K562 (cell line): ENCODE measurements around the gene SUPT7L. TPM values are rescaled to one million over a fixed set of nuclear protein-coding genes. Genes with fewer than 3 reads are reported as not detected.
A peak's percentile ranks its signal among the peaks of the same experiment; 100 is the strongest.
"Not testable (repeated sequence)": the region's sequence is repeated elsewhere in the genome, so short reads cannot be mapped to it uniquely, and the experiment has no call there.

Source experiments
- ATAC-seq: fragments of 200-7000 bp; cut with Tn5 transposase; 3 replicates; pipeline ENCODE4 v1.9.1; 2020; ENCODE audit warnings: moderate library complexity
- BruUV-seq: library from RNA; stranded (reverse); fragments of 400-500 nt; replicated peaks from 2 replicates; lab custom pipeline; 2021; lab: Mats Ljungman, UMichigan
- CTCF ChIA-PET: fragments of 300-600 bp; formaldehyde crosslinking; extraction: SDS; loops from one replicate; lab custom pipeline; 2021; ENCODE audit warnings: low intra/inter-chr PET ratio; lab: Yijun Ruan, JAX
- POLR2A ChIA-PET: fragments of 300-600, 350-650 bp; sonication (Branson Sonifier 250); formaldehyde crosslinking; extraction: SDS; loops from one replicate; lab custom pipeline; 2021; ENCODE audit warnings: antibody characterized with exemption, inconsistent platforms; lab: Yijun Ruan, JAX
- DNase-seq, 4 experiments: peaks; one replicate each; pipeline versions ENCODE4 v3.0.0 to v3.0.0-alpha.2; 2011 to 2018; ENCODE audit warnings: low spot score in 3 of 4, mixed read lengths in 3 of 4; ENCODE audit errors: extremely low read depth in 1 of 4
- FAIRE-seq: peaks from 2 replicates; lab custom pipeline; 2011; peaks lifted over from hg19 to GRCh38; lab: Jason Lieb, UNC
- H2AFZ ChIP-seq: 2 replicates; pipeline ENCODE4 v1.6.0; 2011; ENCODE audit warnings: low read depth, low read length, control low read depth, inconsistent platforms
- H3K27ac ChIP-seq: fragments of 200-600 bp; 3 replicates; pipeline ENCODE4 v1.8.0; 2011; ENCODE audit warnings: low read depth, mild to moderate bottlenecking, control low read depth, inconsistent platforms, low read length, moderate library complexity, mixed read lengths; ENCODE audit errors: extremely low read depth
- H3K27me3 ChIP-seq, 2 experiments: fragments of 300-600 bp in 1 of 2; 2 replicates in 1 of 2; 3 replicates in 1 of 2; pipeline versions ENCODE4 v1.6.0 to v1.8.0; 2011; ENCODE audit warnings: inconsistent platforms in 2 of 2, low read length in 2 of 2, mild to moderate bottlenecking in 1 of 2, mixed read lengths in 1 of 2, moderate library complexity in 1 of 2; ENCODE audit not compliant: control insufficient read depth in 2 of 2, insufficient read depth in 2 of 2
- H3K36me3 ChIP-seq: fragments of 300-600 bp; 3 replicates; pipeline ENCODE4 v1.8.0; 2011; ENCODE audit warnings: mild to moderate bottlenecking, low read length, inconsistent platforms; ENCODE audit not compliant: control insufficient read depth, insufficient read depth
- H3K4me1 ChIP-seq, 2 experiments: fragments of 200-600 bp in 1 of 2; replicated peaks in 1 of 2; 2 replicates in 1 of 2; 3 replicates in 1 of 2; pipeline versions ENCODE4 v1.5.1 to v1.8.0; 2011; ENCODE audit warnings: inconsistent platforms in 2 of 2, low read length in 2 of 2, mild to moderate bottlenecking in 1 of 2, mixed read lengths in 1 of 2, moderate library complexity in 1 of 2; ENCODE audit not compliant: control insufficient read depth in 2 of 2, insufficient read depth in 2 of 2
- H3K4me2 ChIP-seq: 2 replicates; pipeline ENCODE4 v1.6.1; 2011; ENCODE audit warnings: low read length, control low read depth, inconsistent platforms, mixed read lengths; ENCODE audit not compliant: insufficient read depth
- H3K4me3 ChIP-seq: fragments of 200-600 bp; sonication (generic), shearing (Covaris generic); 2 replicates; pipeline ENCODE4 v1.5.1; 2016; ENCODE audit warnings: control low read depth, inconsistent platforms
- H3K79me2 ChIP-seq: fragments of 200-600 bp; 3 replicates; pipeline ENCODE4 v1.8.0; 2011; ENCODE audit warnings: low read length, inconsistent platforms; ENCODE audit not compliant: control insufficient read depth, insufficient read depth
- H3K9ac ChIP-seq, 2 experiments: 2 replicates each; pipeline versions ENCODE4 v1.6.0 to v1.6.1; 2011; ENCODE audit warnings: low read depth in 2 of 2, low read length in 2 of 2, control low read depth in 1 of 2, inconsistent platforms in 1 of 2, mild to moderate bottlenecking in 1 of 2, mixed read lengths in 1 of 2; ENCODE audit not compliant: insufficient read depth in 1 of 2
- H3K9me1 ChIP-seq: one replicate; pipeline ENCODE4 v1.6.0; 2011; ENCODE audit warnings: inconsistent platforms, mild to moderate bottlenecking, low read length, moderate library complexity; ENCODE audit not compliant: control insufficient read depth, insufficient read depth
- H3K9me3 ChIP-seq: replicated peaks from 2 replicates; pipeline ENCODE4 v1.5.1; 2011; ENCODE audit warnings: low read depth, low read length, inconsistent platforms; ENCODE audit not compliant: control insufficient read depth, insufficient read depth
- H4K20me1 ChIP-seq: replicated peaks from 2 replicates; pipeline ENCODE4 v1.6.1; 2011; ENCODE audit warnings: low read length, inconsistent platforms, mixed read lengths; ENCODE audit not compliant: control insufficient read depth, insufficient read depth
- C11orf30 ChIP-seq: fragments of 450-650 bp; IDR thresholded peaks from 2 replicates; pipeline ENCODE4 v1.6.1; 2016; ENCODE audit warnings: low read depth, mild to moderate bottlenecking
- MYC ChIP-seq, 2 experiments: fragments of 250-450 bp in 1 of 2; sonication (Bioruptor Pico) in 1 of 2; IDR thresholded peaks; 2 replicates each; pipeline versions ENCODE4 v1.5.1 to v1.6.1; 2012 to 2021; ENCODE audit warnings: low read depth in 2 of 2, borderline replicate concordance in 1 of 2, improper control_type of control experiment in 1 of 2, low read length in 1 of 2, mild to moderate bottlenecking in 1 of 2, moderate library complexity in 1 of 2
- NFATC3 ChIP-seq: fragments of 450-650 bp; IDR thresholded peaks from 2 replicates; pipeline ENCODE4 v1.6.1; 2017; ENCODE audit warnings: mild to moderate bottlenecking
- ZNF316 ChIP-seq: fragments of 450-650 bp; IDR thresholded peaks from 2 replicates; pipeline ENCODE4 v1.6.1; 2016
- WGBS: fragments of 100-300 bp; shearing (Covaris generic); methylation state at CpG from one replicate; pipeline ENCODE4 v1.1.6; 2016; ENCODE audit warnings: low coverage, mixed read lengths; ENCODE audit not compliant: insufficient coverage; ENCODE audit errors: missing lambda C conversion rate; 5-methylcytosine and 5-hydroxymethylcytosine counted together
- in situ Hi-C: fragments of 300-500 bp; cut with MboI; formaldehyde crosslinking; loops from 4 replicates; pipeline ENCODE4 v1.15.0; 2018; ENCODE audit warnings: inconsistent platforms, mixed read lengths
- intact Hi-C: fragments of 100-400 bp; cut with micrococcal nuclease; formaldehyde crosslinking; loops from 2 replicates; pipeline ENCODE4 v1.14.2; 2022
- polyA plus RNA-seq, 8 experiments: library from polyadenylated mRNA; depleted of rRNA in 4 of 8; stranded (reverse) in 5 of 8; unstranded in 3 of 8; fragments of >200 nt; fragmentation: Nextera tagmentation in 2 of 8; fragmentation: Illumina TruSeq in 1 of 8; extraction: Ambion mirVana in 2 of 8; extraction: Trizol in 1 of 8; gene quantifications; 2 replicates each; pipeline versions ENCODE4 v1.2.1 to v1.2.3, GENCODE V29; 2011 to 2014; ENCODE audit warnings: inconsistent platforms in 1 of 8, missing spikeins in 1 of 8
- total RNA-seq, 7 experiments: library from RNA; depleted of rRNA in 6 of 7; stranded (reverse); fragments of >200 nt in 6 of 7; fragmentation: Illumina TruSeq in 2 of 7; extraction: Trizol in 2 of 7; gene quantifications; 2 replicates each; pipeline versions ENCODE4 v1.2.1 to v1.2.3, GENCODE V29; 2011 to 2021; ENCODE audit warnings: low replicate concordance in 1 of 7

Gene SUPT7L
- total and polyA plus RNA-seq, 9 of the 15 experiments (the other 6 are each of a cell fraction or from before 2014, with no cell fraction given) = 22.0 to 72.8 (median 40.2) TPM

- peaks cover 59% of the 10 kb centered on the region for H3K36me3 ChIP-seq
These were observed 22.2 kb upstream of the SUPT7L start for GRCh38 chr2:27685577-27685976.

DNA sequence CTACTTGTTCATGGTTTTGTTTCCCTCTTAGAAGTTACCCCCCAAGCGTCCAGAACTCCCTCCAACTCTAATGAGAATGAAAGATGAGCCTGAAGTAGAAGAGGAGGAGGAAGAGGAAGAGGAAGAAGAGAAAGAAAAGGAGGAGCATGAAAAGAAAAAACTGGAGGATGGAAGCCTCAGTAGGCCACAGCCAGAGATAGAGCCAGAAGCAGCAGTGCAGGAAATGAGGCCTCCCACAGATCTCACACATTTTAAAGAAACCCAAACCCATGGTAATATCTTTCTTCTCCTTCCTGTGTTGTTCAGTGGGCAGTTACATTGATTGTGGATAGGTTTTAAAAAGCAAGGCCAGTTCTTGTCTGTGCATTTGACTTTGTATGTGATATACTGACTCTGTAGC, 21.6 kb upstream of the SUPT7L start:
- H3K9ac ChIP-seq, H3K9me3 ChIP-seq, H3K79me2 ChIP-seq, H3K9me1 ChIP-seq, H3K27me3 ChIP-seq, H4K20me1 ChIP-seq, FAIRE-seq, H3K27ac ChIP-seq, H3K4me2 ChIP-seq, H3K4me3 ChIP-seq, BruUV-seq, DNase-seq, in situ Hi-C loops, ATAC-seq, POLR2A ChIA-PET, H3K4me1 ChIP-seq, H2AFZ ChIP-seq, intact Hi-C loops: not testable (repeated sequence)
- WGBS = 56% methylated on average over 1 of the region's 1 CpG
- CTCF ChIA-PET = interaction anchor here (2.0 kb wide), 1 partner anchor 712 kb away, joined by 6 read pairs; no protein-coding TSS in a partner anchor
- H3K36me3 ChIP-seq = peaks cover 59% of the 10 kb centered on the region

More at GRCh38 chr2:27685577-27685976, 22.2 kb upstream of the SUPT7L start:
- Histone ChIP-seq H4K20me1 (no peaks in the 10 kb centered on the region), H3K4me2 (no peak overlapping the region), H3K9ac (no peak overlapping the region), H2AFZ (no peak overlapping the region), H3K4me3 (no peak overlapping the region), H3K9me3 (no peaks in the 10 kb centered on the region), H3K27ac (no peak overlapping the region), H3K27me3 (no peaks in the 10 kb centered on the region), H3K9me1 (no peaks in the 10 kb centered on the region), H3K79me2 (no peaks in the 10 kb centered on the region), H3K4me1 (peaks cover 0 to 2% of the 10 kb centered on the region in 2 experiments; a peak in 1 of 5 replicates)
- ChIA-PET CTCF (no interaction called here), POLR2A (interaction anchor here (0.6 kb wide), 1 partner anchor 406 kb away, joined by 3 read pairs; no protein-coding TSS in a partner anchor)
- no peak for FAIRE-seq
- TF ChIP-seq ZNF316 (peak; percentile 22; the same call in 1 of the 2 replicates), MYC (IDR thresholded peaks at IDR 0.05; ENCODE audit: low read depth, low read length) (no peak), MYC (CRISPR knock-in tag; IDR thresholded peaks at IDR 0.05; ENCODE audit: borderline replicate concordance, low read depth) (no peak), C11orf30 (peak; percentile 8; the same call in 1 of the 2 replicates), NFATC3 (no peak)
- BruUV-seq = no TSS peak
- 100% methylated on average over 3 of the region's 3 CpGs for WGBS
- intact Hi-C loops (no loop called here), in situ Hi-C loops (no loop called here)
- DNase-seq = no peak
- no peak for ATAC-seq
